SK-N-SH (cell line): ENCODE data around the gene NDOR1.

Source experiments
- EP300 ChIP-seq, 2 experiments: IDR thresholded peaks; 2 replicates each; pipeline versions ENCODE4 v1.4.0 to v1.6.1; 2012; ENCODE audit warnings: borderline replicate concordance in 1 of 2, low read depth in 1 of 2, low read length in 1 of 2
- POLR2AphosphoS5 ChIP-seq: IDR thresholded peaks from 2 replicates; pipeline ENCODE4 v1.6.1; 2012; ENCODE audit warnings: low read depth, low read length
- USF2 ChIP-seq: fragments of 150-350 bp; IDR thresholded peaks from 2 replicates; pipeline ENCODE4 v1.6.1; 2017; ENCODE audit warnings: antibody characterized with exemption, low read length, low read depth, borderline replicate concordance

GRCh38 chr9:137156567-137157375, 48.7 kb upstream of the NDOR1 start:
- TF ChIP-seq POLR2AphosphoS5 (no peak), EP300 (IDR thresholded peaks at IDR 0.05; ENCODE audit: borderline replicate concordance in 1 of 2, low read depth in 1 of 2, low read length in 1 of 2) (no peak), USF2 (no peak)
